Nucleus accumbens (tissue), 56 donors: ENCODE results near the gene ARSI.

Experiments
- DNase-seq, 56 donors: peaks; one replicate each; lab custom pipeline; 2025; lab: John Stamatoyannopoulos, UW

ARSI gene

DNA sequence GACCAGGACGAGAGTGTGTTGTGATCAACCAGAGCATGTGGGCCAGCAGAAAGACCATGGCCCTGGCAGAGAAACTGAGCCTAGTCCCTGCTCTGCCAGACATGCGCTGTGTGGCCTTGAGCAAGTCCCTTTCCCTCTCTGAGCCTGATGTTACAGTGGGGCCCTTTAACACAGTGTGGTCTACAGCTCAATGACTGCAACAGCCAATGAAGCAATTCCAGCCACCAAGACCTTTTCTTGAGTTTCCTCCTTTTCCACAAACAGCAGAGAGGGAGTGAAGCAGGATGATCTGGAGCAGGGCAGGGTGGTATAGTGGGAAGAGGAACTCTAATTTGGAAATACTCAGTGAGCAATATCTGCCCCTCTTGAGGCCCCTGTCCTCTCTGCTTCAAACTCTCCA lies 25.8 kb upstream of the ARSI start:
- DNase-seq = no peak

DNA sequence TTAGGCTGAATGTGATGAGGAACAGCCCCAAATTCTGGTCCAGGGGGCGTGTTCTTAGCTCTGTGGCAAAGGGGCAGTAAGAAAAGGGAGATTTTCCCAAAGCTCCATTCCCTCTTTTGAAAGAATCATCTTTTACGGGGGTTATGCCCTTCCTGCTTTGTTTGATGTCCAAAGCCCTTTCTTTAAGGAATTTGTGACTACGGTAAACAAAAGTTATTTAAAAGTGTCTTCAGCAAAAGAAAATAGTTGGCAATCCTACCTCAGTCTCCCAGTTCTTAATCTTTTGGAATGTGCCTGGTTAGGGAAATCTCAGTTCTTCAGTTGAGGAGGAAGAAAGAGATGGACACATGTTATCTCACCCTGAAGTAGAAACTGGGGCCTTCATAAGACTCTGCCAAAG lies 24.4 kb upstream of the ARSI start:
- no peak for DNase-seq

DNA sequence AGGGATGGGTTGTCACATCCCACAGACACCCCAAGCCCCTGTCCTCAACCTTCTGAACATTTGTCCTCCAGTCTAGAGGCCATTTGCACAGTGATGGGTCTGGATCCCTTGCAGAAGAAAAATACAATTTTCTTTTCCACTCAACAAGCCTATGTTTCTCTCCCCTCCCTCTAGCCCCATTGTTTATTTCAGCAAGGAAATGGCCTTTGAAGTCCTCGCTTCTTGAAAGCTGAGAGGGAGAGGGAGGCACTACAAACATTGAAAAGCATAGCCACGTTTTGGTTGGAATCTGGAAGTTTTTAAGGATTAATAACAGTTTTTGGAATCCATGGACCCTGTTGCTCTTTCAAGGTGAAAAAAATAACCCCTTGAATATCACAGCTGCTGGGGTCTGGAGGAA lies 24.0 kb upstream of the ARSI start:
- DNase-seq = no peak

DNA sequence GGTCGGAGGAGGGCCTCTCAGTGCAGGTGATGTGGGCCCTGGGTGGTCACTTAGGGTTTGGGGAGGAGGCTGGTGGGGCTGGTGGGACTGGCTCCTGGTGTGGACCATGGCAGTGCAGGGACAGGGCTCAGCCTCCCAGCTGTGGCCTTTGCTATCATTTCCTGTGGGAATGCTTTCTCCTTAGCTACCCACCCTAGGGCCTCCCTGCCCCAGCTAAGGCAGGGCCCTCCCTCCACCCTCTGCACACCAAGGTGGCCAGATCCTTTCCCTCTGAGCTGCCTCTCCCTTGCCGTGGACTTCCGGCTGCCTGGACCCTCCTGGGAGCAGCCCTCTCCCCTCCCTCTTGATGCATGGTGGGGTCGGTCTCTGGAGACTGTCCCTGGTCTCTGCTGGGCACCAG lies 22.7 kb upstream of the ARSI start:
- DNase-seq = no peak

DNA sequence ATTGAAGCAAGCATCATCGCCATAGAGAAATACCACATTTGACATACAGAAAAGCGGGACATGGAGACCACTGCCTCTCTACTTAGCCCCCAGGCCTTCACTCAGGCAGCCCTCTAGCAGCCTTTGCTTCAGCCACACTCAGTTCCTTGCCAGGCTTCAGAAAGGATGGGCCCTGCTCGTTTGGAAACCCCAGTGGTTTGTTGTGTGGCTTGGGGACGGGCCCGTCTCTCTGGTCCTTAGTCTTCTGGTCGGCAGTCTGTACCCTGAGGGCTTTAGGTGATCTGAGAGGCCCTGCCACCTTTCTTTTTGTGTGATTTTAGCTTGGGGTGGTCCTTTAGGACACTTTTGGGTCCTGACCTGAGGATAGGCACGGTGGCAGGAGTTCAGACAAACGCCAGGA lies 21.1 kb upstream of the ARSI start:
- DNase-seq = no peak

DNA sequence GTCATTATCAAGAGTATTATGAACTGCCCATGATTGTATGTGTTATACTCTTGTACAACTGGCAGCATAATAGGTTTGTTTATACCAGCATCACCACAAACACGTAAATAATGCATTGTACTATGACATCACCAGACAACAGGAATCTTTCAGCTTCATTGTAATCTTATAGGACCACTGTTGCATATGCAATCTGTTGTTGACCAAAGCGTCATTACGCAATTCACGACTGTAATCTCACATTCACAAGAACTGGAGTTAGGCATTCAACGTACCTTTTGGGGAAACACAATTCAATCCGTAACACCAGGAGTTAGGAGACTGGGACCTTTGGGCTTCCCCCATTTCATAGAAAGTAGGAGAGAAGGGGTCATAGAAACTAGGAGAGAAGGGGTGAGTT lies 20.4 kb upstream of the ARSI start:
- DNase-seq = no peak

DNA sequence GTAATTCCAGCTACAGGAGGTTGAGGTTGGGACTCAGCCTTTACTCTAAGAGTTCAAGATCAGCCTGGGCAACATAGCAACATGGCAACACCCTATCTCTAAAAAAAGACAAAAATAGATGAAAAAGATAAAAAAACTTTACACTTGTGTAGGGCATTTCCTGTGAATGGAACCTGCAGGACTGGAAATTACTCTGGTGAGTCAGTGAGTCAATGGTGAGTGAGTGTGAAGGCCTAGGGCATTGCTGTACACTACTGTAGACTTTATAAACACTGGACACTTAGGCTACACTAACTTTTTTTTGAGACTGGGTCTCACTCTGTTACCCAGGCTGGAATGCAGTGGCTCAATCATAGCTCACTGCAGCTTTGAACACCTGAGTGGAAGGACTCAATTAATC lies 19.5 kb upstream of the ARSI start:
- DNase-seq = no peak

DNA sequence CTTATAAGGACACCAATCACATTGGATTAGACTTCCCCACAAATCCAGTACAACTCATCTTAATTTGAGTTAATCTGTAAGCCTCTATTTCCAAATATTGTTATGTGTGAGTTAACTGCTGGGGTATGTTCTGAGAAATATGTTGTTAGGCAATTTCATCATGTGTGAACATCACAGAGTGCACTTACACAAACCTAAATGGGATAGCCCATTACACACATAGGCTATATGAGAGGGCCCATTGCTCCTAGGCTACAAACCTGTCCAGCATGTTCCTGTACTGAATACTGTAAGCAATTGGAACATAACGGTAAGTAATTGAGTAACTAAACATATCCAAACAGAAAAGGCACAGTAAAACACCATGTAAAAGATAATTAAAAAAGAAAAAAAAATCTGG lies 19.1 kb upstream of the ARSI start:
- no peak for DNase-seq

DNA sequence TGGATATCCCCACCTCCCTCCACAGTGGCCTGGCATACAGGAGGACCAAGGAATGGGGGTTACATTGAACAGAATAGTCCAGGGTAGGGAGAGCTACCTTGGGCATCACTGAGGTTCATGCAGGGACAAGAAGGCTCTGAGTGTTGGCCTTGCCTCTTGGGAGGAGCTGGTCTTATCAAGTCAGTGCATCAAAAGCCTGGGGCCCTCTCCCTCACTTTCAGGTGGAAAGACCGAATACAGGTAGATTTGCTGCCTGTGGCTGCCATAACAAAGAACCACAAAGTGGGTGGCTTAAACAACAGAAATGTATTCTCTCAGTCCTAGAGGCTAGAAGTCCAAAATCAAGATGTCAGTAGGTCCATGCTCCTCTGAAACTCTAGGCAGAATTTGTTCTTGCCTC lies 18.5 kb upstream of the ARSI start:
- DNase-seq = no peak

DNA sequence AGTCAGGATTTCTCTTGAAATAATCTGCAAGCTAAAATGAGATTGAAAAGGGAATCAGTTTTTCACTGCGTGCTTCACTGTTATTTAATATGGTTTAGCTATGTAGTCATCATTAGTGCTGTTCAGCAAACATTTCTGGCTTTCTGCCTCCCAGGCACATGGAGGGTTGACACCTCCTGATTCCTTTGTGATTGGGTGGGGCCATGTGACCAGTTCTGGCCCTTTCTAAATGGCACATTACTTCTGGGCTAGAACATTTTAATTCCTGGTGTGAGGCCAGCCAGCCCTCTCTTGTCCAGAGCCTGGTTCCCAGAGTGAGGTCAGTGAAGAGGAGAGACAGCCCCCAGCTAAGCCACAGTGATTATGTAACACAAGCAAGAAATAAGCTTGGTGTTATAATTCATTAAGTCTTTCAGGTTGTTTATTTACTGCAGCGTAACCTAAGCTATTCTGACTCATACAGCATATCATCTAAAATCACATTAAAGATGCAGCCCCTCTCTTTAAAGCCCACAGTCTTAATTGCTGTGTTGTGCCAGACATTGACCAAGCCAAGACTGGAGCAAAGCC lies 17.4 kb upstream of the ARSI start:
- DNase-seq = peak in 42 of 56 donors; percentile 21 to 83 (median 61)

DNA sequence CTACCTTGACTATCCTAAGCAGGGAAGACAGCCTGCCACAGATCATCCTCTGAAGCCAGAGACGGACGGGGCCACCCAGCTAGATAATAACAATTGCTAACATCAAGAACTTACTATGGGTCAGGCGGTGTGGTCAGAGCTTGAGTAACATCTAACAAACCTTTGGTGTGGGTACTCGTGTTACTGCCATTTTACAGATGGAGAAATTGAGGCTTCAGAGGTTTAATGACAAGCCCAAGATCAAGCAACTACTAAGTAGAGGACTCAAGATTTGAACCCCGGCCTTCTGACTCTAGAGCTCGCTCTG lies 16.7 kb upstream of the ARSI start:
- DNase-seq = no peak

DNA sequence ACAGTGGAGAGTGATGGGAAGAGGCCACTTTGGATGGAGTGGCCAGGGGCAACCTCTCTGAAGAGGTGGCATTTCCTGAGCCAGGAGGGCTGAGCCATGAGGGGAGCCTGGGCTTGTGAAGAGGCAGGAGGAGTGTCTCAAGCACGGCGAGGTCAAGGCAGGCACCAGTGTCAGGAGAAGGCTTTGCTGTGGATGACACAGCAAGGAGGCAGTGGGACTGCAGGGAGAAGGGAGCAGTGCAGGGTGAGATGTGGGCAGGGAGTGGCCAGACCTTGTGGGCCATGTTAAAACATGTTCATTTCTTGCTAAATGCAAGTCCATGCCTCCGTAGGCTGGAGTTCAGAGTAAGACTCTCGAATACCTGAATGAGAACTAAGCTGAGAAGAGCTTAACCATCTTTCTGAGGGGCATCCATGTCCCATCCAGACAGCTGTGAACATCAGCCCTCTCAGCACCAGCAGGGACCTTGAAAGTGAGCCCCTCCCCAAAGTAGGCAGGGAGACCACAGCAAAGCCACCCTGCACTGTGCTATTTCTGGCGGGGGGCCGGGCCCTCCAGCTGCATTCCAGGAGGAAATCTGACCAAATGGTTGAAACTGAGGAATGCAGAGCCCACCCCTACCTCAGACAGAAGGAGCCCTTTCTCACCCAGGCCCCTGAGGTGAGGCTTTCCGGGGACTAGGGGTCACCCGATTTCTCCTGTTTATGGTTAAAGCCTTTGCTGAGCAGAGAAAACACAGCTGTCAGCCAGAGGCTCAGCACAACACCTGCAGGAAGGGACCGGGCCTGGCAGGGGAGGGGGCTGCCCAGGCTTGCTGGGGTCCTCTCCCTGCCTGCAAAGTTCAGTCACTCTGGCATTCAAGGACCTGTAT lies 16.1 kb upstream of the ARSI start:
- DNase-seq = no peak

DNA sequence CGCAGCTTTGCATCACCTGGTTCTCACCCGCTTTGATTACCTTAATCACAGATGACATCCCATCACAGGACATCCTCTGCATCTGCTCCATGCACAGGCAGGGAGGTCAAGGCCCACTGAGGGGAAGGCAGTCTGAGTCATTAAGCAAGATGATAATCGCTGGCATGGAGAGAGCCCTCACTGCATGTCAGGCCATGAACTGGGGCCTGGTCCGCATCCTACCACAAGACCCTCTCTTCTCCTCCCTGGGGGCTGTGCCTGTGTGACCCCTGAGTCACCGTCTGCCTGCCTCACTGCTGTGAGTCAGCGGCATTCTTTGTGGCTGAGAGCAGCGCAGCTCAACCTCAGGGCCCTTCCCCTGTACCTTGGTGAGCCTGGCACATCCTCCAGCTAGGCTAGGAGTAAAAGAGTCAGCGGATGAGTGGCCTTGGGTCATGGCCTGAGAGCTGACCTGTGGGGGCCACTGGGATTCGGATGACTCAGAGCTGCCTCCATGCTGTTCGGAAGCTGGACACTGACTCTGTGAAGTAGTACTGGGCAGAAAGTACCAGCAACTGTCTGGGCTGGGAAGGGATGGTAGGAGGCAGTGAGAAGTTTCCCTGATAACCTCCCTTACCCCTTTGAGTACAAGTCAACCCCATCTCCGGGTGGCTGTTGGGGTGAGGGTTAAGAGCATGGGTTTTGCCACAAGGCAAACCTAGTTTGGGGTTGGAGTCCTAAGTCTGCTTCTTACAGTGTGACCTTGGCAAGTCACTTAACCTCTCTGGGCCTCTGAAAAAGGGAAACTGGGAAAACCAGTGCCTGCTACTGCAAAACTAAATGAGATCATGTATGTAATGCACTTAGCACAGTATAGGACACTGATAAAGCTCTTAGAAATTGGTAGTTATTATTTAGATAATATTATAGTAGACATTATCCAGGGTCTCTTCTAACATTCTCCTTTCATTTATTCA lies 14.6 kb upstream of the ARSI start:
- no peak for DNase-seq

DNA sequence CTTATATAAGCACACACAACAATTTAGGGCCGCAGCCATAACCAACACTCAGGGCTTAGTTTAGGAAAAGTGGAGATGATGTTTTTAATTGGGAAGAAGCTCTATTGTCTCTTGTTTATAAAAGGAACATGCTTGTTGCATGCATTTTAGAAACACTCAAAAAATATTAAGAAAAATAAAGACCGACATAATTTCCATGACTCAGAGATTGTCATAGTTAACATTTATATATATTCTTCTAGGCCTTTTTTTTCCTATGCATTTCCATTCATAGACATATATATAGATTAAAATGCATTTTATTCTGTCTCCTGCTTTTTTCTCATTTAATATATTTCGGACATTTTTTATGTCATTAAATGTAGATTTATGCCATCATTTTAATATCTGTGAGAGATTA lies 13.6 kb upstream of the ARSI start:
- DNase-seq = no peak

DNA sequence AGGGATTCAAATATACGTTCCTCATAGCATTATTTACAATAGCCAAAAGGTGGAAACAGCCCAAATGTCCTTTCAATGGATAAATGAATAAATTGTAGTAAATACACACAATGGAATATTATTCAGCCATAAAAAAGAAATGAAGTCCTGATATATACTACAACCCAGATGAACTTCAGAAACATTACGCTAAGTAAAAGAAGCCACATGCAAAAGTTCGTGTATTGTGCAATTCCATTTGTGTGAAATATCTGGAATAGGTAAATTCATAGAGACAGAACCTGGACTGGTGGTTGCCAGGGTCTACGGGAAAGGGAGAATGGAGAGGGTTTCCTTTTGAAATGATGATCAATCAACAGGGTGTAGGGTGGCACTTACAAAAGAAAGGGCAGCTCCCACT lies 12.5 kb upstream of the ARSI start:
- no peak for DNase-seq

DNA sequence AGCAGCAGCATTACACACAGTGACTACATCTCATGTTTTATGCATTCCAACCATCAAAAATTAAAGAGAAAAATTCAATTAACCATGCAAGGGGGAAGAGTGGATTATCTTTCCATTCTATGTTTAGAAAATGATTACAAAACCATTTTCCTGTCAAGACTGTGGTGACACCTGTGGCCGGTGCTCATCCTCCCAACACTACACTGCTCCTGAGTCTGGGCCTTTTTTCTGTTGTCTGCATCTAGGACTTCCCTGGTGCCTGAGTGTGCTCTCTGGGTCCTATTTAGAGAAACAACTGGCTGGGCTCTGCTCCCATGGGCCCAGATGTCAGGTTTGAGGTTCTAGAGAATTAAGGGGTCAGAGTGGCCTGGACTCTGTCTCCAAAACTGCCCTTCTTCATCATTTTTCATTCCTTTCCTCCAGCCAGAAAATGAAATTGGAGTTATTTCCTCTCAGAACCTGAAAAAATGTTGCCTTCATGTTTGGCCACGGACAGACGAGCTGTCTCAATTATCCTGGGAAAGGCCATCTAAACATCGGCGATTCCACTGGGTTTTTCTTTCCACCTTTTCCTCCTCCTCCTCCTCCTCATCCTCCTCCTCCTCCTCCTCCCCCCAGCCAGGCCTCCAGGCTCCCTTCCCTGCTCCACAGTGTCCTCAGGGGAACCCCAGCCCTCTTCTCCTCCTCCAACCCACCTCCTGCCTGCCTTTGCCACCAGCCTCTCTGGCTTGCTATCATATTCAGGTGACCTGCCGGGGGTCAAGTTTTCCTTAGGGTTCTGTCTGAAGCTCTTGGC lies 11.4 kb upstream of the ARSI start:
- no peak for DNase-seq

DNA sequence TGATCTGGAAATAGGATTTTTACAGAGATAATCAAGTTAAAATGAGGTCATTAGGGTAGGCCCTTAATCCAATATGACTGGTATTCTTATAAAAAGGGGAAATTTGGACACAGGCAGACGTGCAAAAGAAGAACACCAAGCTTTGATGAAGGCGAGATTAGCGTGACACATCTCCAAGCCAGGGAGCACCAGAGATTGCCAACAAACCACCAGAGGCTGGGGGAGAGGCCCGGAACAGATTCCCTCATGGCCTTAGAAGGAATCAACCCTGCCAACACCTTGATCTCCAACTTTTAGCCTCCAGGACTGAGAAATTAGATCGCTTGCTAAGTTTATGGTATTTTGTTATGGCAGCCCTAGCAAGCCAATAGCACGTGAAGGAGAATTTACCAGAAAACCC lies 10.8 kb upstream of the ARSI start:
- DNase-seq = no peak

DNA sequence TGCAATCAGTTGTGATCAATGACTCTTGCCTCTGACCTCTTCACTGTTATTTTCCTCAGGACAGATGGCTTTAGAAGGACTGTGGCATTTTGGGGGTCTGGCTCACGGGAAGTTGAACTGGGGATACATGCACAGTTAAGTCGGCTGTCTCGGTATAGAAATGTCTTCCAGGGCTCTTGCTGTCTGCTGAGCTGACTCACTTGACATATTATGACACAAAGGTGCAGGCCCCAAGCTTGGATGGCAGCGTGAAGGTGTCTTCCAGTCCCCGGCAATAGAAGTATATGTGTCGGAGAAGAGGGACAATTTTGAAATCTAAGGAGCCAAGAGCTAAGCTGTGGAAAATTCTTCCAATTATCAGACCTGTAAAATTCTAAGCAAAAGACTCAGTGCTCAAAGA lies 9.8 kb upstream of the ARSI start:
- no peak for DNase-seq

DNA sequence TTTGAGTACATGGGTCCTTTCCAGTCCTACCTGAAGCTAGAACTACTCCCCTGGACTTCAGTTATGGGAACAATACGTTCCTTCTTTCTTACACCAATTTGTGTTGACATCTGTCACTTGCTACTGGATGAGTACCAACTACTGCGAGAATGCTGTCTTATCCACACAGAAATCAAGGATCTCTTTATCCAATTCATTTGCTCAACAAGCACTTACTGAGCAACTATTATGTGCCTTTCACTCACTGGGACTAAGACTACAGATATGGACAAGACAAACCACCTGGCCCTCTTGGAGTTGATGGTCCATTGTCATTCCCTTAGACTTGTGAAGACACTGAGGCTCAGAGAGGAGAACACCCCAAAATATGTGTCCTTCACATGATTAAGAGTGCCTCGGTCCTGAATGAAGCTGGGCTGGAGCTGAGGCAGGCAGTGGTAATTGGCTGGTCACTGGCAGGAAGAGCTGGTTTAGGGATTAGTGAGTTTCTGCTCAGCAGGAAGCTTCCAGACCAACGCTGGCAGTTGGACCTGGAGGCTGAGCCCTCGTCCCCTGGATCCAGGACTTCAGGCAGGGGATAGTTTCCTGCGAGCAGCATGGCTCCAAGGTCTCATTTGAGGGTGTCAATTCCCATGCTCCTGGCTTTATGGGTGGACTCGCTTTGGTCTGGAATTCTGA lies 8.4 kb upstream of the ARSI start:
- DNase-seq = no peak

DNA sequence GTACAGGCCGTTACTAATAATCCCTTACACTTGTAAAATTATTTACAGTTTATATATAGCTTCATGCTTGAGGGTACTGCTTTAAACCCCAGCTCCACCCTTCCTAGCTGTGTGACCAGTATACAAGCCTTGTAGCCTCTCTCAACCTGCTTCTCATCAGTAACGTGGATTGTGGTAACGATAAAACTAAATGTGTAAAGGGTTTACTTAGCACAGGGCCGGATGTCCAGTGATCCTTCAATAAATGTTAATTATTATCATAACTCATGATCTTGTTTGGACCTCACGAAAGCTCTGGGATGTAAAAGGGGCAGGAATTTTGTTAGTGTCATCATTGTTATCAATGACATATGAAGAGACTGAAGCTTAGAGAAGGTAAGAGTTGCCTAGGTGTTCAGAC lies 7.5 kb upstream of the ARSI start:
- no peak for DNase-seq
